Measurements from ENCODE around the gene IL17B. TPM values are rescaled to one million over a fixed set of nuclear protein-coding genes. Genes with fewer than 3 reads are reported as not detected.

IL17B gene
- total and polyA plus RNA-seq, 2 of the 8 experiments (the other 6 are each of a cell fraction or from before 2014, with no cell fraction given), result 0.18 TPM; not detected in 1

- TF ChIP-seq, protein P1, sequence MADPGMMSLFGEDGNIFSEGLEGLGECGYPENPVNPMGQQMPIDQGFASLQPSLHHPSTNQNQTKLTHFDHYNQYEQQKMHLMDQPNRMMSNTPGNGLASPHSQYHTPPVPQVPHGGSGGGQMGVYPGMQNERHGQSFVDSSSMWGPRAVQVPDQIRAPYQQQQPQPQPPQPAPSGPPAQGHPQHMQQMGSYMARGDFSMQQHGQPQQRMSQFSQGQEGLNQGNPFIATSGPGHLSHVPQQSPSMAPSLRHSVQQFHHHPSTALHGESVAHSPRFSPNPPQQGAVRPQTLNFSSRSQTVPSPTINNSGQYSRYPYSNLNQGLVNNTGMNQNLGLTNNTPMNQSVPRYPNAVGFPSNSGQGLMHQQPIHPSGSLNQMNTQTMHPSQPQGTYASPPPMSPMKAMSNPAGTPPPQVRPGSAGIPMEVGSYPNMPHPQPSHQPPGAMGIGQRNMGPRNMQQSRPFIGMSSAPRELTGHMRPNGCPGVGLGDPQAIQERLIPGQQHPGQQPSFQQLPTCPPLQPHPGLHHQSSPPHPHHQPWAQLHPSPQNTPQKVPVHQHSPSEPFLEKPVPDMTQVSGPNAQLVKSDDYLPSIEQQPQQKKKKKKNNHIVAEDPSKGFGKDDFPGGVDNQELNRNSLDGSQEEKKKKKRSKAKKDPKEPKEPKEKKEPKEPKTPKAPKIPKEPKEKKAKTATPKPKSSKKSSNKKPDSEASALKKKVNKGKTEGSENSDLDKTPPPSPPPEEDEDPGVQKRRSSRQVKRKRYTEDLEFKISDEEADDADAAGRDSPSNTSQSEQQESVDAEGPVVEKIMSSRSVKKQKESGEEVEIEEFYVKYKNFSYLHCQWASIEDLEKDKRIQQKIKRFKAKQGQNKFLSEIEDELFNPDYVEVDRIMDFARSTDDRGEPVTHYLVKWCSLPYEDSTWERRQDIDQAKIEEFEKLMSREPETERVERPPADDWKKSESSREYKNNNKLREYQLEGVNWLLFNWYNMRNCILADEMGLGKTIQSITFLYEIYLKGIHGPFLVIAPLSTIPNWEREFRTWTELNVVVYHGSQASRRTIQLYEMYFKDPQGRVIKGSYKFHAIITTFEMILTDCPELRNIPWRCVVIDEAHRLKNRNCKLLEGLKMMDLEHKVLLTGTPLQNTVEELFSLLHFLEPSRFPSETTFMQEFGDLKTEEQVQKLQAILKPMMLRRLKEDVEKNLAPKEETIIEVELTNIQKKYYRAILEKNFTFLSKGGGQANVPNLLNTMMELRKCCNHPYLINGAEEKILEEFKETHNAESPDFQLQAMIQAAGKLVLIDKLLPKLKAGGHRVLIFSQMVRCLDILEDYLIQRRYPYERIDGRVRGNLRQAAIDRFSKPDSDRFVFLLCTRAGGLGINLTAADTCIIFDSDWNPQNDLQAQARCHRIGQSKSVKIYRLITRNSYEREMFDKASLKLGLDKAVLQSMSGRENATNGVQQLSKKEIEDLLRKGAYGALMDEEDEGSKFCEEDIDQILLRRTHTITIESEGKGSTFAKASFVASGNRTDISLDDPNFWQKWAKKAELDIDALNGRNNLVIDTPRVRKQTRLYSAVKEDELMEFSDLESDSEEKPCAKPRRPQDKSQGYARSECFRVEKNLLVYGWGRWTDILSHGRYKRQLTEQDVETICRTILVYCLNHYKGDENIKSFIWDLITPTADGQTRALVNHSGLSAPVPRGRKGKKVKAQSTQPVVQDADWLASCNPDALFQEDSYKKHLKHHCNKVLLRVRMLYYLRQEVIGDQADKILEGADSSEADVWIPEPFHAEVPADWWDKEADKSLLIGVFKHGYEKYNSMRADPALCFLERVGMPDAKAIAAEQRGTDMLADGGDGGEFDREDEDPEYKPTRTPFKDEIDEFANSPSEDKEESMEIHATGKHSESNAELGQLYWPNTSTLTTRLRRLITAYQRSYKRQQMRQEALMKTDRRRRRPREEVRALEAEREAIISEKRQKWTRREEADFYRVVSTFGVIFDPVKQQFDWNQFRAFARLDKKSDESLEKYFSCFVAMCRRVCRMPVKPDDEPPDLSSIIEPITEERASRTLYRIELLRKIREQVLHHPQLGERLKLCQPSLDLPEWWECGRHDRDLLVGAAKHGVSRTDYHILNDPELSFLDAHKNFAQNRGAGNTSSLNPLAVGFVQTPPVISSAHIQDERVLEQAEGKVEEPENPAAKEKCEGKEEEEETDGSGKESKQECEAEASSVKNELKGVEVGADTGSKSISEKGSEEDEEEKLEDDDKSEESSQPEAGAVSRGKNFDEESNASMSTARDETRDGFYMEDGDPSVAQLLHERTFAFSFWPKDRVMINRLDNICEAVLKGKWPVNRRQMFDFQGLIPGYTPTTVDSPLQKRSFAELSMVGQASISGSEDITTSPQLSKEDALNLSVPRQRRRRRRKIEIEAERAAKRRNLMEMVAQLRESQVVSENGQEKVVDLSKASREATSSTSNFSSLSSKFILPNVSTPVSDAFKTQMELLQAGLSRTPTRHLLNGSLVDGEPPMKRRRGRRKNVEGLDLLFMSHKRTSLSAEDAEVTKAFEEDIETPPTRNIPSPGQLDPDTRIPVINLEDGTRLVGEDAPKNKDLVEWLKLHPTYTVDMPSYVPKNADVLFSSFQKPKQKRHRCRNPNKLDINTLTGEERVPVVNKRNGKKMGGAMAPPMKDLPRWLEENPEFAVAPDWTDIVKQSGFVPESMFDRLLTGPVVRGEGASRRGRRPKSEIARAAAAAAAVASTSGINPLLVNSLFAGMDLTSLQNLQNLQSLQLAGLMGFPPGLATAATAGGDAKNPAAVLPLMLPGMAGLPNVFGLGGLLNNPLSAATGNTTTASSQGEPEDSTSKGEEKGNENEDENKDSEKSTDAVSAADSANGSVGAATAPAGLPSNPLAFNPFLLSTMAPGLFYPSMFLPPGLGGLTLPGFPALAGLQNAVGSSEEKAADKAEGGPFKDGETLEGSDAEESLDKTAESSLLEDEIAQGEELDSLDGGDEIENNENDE (IDR thresholded peaks at IDR 0.05; ENCODE audit: insufficient replicate concordance, low read length), result no peak
- TF ChIP-seq SAP30 (IDR thresholded peaks at IDR 0.05; ENCODE audit: insufficient read depth, insufficient replicate concordance, low read length) (no peak), RAD21 (IDR thresholded peaks at IDR 0.05 in 1 of 2, conservative IDR thresholded peaks at IDR 0.05 in 1 of 2; ENCODE audit: low read depth in 2 of 2, low read length in 2 of 2) (no peak), PHF8 (conservative IDR thresholded peaks at IDR 0.05; ENCODE audit: low read depth, low read length) (no peak), YY1 (IDR thresholded peaks at IDR 0.05; ENCODE audit: low read depth, low read length) (no peak), BACH1 (IDR thresholded peaks at IDR 0.05; ENCODE audit: low read length) (no peak), SIN3A (conservative IDR thresholded peaks at IDR 0.05 in 1 of 2, IDR thresholded peaks at IDR 0.05 in 1 of 2; ENCODE audit: low read depth in 1 of 2, low read length in 2 of 2) (no peak)
- TF ChIP-seq, protein P2, sequence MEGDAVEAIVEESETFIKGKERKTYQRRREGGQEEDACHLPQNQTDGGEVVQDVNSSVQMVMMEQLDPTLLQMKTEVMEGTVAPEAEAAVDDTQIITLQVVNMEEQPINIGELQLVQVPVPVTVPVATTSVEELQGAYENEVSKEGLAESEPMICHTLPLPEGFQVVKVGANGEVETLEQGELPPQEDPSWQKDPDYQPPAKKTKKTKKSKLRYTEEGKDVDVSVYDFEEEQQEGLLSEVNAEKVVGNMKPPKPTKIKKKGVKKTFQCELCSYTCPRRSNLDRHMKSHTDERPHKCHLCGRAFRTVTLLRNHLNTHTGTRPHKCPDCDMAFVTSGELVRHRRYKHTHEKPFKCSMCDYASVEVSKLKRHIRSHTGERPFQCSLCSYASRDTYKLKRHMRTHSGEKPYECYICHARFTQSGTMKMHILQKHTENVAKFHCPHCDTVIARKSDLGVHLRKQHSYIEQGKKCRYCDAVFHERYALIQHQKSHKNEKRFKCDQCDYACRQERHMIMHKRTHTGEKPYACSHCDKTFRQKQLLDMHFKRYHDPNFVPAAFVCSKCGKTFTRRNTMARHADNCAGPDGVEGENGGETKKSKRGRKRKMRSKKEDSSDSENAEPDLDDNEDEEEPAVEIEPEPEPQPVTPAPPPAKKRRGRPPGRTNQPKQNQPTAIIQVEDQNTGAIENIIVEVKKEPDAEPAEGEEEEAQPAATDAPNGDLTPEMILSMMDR (IDR thresholded peaks at IDR 0.05; ENCODE audit: control extremely low read depth in 1 of 3, insufficient read depth in 1 of 3, low read depth in 1 of 3, low read length in 3 of 3), result no peak
These were observed 40.7 kb downstream of the IL17B start (continued) for GRCh38 chr5:149338364-149338763.

Data from H1 (cell line).